H1 (cell line): ENCODE measurements around the gene RGS5. TPM values are rescaled to one million over a fixed set of nuclear protein-coding genes. Genes with fewer than 3 reads are reported as not detected.

Experiments used
- CTCF ChIA-PET: fragments of 300-600 bp; sonication (Branson Sonifier 250); formaldehyde crosslinking; loops from one replicate; lab custom pipeline; 2021; ENCODE audit not compliant: partially characterized antibody; lab: Charles Lee
- POLR2A ChIA-PET: fragments of 300-600 bp; sonication (Branson Sonifier 250); formaldehyde crosslinking; loops from one replicate; lab custom pipeline; 2021; ENCODE audit warnings: inconsistent platforms; ENCODE audit not compliant: partially characterized antibody; lab: Charles Lee
- DNase-seq, 2 experiments: peaks; one replicate each; pipeline versions ENCODE4 v3.0.0 to v3.0.0-alpha.2; 2010 to 2022; ENCODE audit warnings: low spot score in 2 of 2, low read depth in 1 of 2, mixed read lengths in 1 of 2
- FAIRE-seq: peaks from 2 replicates; lab custom pipeline; 2011; peaks lifted over from hg19 to GRCh38; lab: Jason Lieb, UNC
- H2AFZ ChIP-seq: 2 replicates; pipeline ENCODE4 v1.8.1; 2012; ENCODE audit warnings: low read length, inconsistent platforms
- H2AK5ac ChIP-seq: 2 replicates; pipeline ENCODE4 v1.6.1; 2013; ENCODE audit warnings: low read depth, low read length
- H2BK120ac ChIP-seq: replicated peaks from 2 replicates; pipeline ENCODE3; 2013; ENCODE audit warnings: low read depth, low read length, inconsistent platforms
- H2BK12ac ChIP-seq: 2 replicates; pipeline ENCODE4 v1.6.1; 2013; ENCODE audit warnings: low read depth, low read length
- H2BK15ac ChIP-seq: 2 replicates; pipeline ENCODE4 v1.6.1; 2013; ENCODE audit warnings: low read length
- H2BK20ac ChIP-seq: 2 replicates; pipeline ENCODE4 v1.6.1; 2013; ENCODE audit warnings: low read length
- H2BK5ac ChIP-seq: 2 replicates; pipeline ENCODE4 v1.6.1; 2013; ENCODE audit warnings: low read depth, low read length
- H3K14ac ChIP-seq: 2 replicates; pipeline ENCODE4 v1.6.1; 2013; ENCODE audit warnings: inconsistent platforms; ENCODE audit not compliant: insufficient read length
- H3K18ac ChIP-seq: 2 replicates; pipeline ENCODE4 v1.6.1; 2013; ENCODE audit warnings: low read length; ENCODE audit errors: extremely low read depth
- H3K23ac ChIP-seq: 2 replicates; pipeline ENCODE4 v1.6.1; 2013; ENCODE audit warnings: inconsistent platforms; ENCODE audit not compliant: insufficient read length
- H3K23me2 ChIP-seq: 2 replicates; pipeline ENCODE4 v1.6.1; 2013; ENCODE audit warnings: low read depth, low read length
- H3K27ac ChIP-seq: 2 replicates; pipeline ENCODE4 v1.6.1; 2011; ENCODE audit warnings: low read depth, low read length, inconsistent platforms
- H3K27me3 ChIP-seq, 4 experiments: replicated peaks in 1 of 4; 1 replicate in 1 of 4; 2 replicates in 3 of 4; pipeline versions ENCODE4 v1.6.1 to v1.8.1; 2011 to 2013; ENCODE audit warnings: low read length in 3 of 4, mild to moderate bottlenecking in 3 of 4, inconsistent platforms in 2 of 4, mixed read lengths in 2 of 4, moderate library complexity in 1 of 4; ENCODE audit not compliant: control insufficient read depth in 3 of 4, insufficient read depth in 3 of 4; ENCODE audit errors: extremely low read depth in 1 of 4
- H3K36me3 ChIP-seq, 4 experiments: 2 replicates each; pipeline versions ENCODE4 v1.6.1 to v1.8.1; 2011 to 2013; ENCODE audit warnings: mild to moderate bottlenecking in 4 of 4, low read length in 3 of 4, moderate library complexity in 2 of 4, control low read depth in 1 of 4, inconsistent platforms in 1 of 4; ENCODE audit not compliant: insufficient read depth in 4 of 4, control insufficient read depth in 2 of 4
- H3K4ac ChIP-seq: replicated peaks from 2 replicates; pipeline ENCODE3; 2013; ENCODE audit warnings: low read length, low read depth, mixed read lengths, inconsistent platforms; ENCODE audit not compliant: insufficient read length
- H3K4me1 ChIP-seq, 4 experiments: replicated peaks in 1 of 4; 1 replicate in 1 of 4; 2 replicates in 3 of 4; pipeline versions ENCODE4 v1.6.1 to v1.8.1; 2011 to 2013; ENCODE audit warnings: low read length in 3 of 4, inconsistent platforms in 2 of 4, mixed read lengths in 1 of 4; ENCODE audit not compliant: insufficient read depth in 4 of 4, control insufficient read depth in 3 of 4
- H3K4me2 ChIP-seq, 2 experiments: 2 replicates each; pipeline versions ENCODE4 v1.6.1 to v1.8.1; 2011 to 2013; ENCODE audit warnings: low read depth in 2 of 2, low read length in 2 of 2, control low read depth in 1 of 2, inconsistent platforms in 1 of 2, mild to moderate bottlenecking in 1 of 2; ENCODE audit not compliant: insufficient read depth in 1 of 2
- H3K4me3 ChIP-seq, 4 experiments: fragments of 200-600, 300-600 bp in 1 of 4; sonication (generic), shearing (Covaris generic), sonication (Bioruptor Twin) in 1 of 4; 2 replicates each; pipeline versions ENCODE4 v1.5.1 to v1.8.1; 2011 to 2016; ENCODE audit warnings: low read length in 4 of 4, low read depth in 3 of 4, control low read depth in 2 of 4, inconsistent platforms in 2 of 4, mild to moderate bottlenecking in 2 of 4, mixed read lengths in 1 of 4, moderate library complexity in 1 of 4; ENCODE audit not compliant: insufficient read depth in 2 of 4; ENCODE audit errors: extremely low read depth in 1 of 4
- H3K56ac ChIP-seq: replicated peaks from 2 replicates; pipeline ENCODE3; 2013; ENCODE audit warnings: low read depth, mild to moderate bottlenecking, mixed read lengths, low read length, inconsistent platforms; ENCODE audit not compliant: insufficient read length
- H3K79me1 ChIP-seq: 2 replicates; pipeline ENCODE4 v1.6.1; 2013; ENCODE audit warnings: low read depth, low read length, control low read depth
- H3K79me2 ChIP-seq, 2 experiments: 2 replicates each; pipeline versions ENCODE4 v1.6.1 to v1.8.1; 2012 to 2013; ENCODE audit warnings: low read length in 2 of 2, mild to moderate bottlenecking in 2 of 2, inconsistent platforms in 1 of 2; ENCODE audit not compliant: insufficient read depth in 2 of 2, control insufficient read depth in 1 of 2
- H3K9ac ChIP-seq, 4 experiments: replicated peaks in 1 of 4; 1 replicate in 1 of 4; 2 replicates in 3 of 4; pipeline versions ENCODE4 v1.6.1 to v1.8.1; 2011 to 2013; ENCODE audit warnings: low read depth in 3 of 4, low read length in 3 of 4, control low read depth in 2 of 4, mild to moderate bottlenecking in 2 of 4, moderate library complexity in 2 of 4, inconsistent platforms in 1 of 4; ENCODE audit errors: extremely low read depth in 1 of 4
- H3K9me3 ChIP-seq, 2 experiments: 2 replicates each; pipeline versions ENCODE4 v1.6.1 to v1.8.1; 2012 to 2013; ENCODE audit warnings: mild to moderate bottlenecking in 2 of 2, moderate library complexity in 2 of 2, control low read depth in 1 of 2, inconsistent platforms in 1 of 2, low read depth in 1 of 2, low read length in 1 of 2, mixed read lengths in 1 of 2; ENCODE audit not compliant: insufficient read depth in 2 of 2
- H4K20me1 ChIP-seq, 2 experiments: replicated peaks in 1 of 2; 2 replicates each; pipeline versions ENCODE3 to v1.8.1; 2011 to 2013; ENCODE audit warnings: inconsistent platforms in 2 of 2, low read length in 2 of 2, mild to moderate bottlenecking in 1 of 2; ENCODE audit not compliant: insufficient read depth in 2 of 2, control insufficient read depth in 1 of 2
- H4K5ac ChIP-seq: 2 replicates; pipeline ENCODE4 v1.6.1; 2013; ENCODE audit warnings: low read length, low read depth, mixed read lengths, inconsistent platforms; ENCODE audit not compliant: insufficient read length
- H4K8ac ChIP-seq: 2 replicates; pipeline ENCODE4 v1.8.0; 2013; ENCODE audit warnings: mild to moderate bottlenecking, moderate library complexity, low read length, inconsistent platforms; ENCODE audit not compliant: insufficient read depth; ENCODE audit errors: extremely low read depth
- H4K91ac ChIP-seq: replicated peaks from 2 replicates; pipeline ENCODE3; 2013; ENCODE audit warnings: low read length, mixed read lengths, inconsistent platforms; ENCODE audit not compliant: insufficient read length
- BCL11A ChIP-seq, 2 experiments: IDR thresholded peaks; one replicate each; pipeline ENCODE4 v1.6.1; 2011; ENCODE audit warnings: low read depth in 2 of 2, low read length in 2 of 2, mild to moderate bottlenecking in 2 of 2
- EP300 ChIP-seq, 2 experiments: IDR thresholded peaks; 1 replicate in 1 of 2; 2 replicates in 1 of 2; pipeline ENCODE4 v1.6.1; 2011 to 2012; ENCODE audit warnings: low read depth in 2 of 2, low read length in 2 of 2, mild to moderate bottlenecking in 2 of 2, borderline replicate concordance in 1 of 2, inconsistent platforms in 1 of 2, moderate library complexity in 1 of 2
- HDAC2 ChIP-seq, 2 experiments: fragments of 300-600 bp in 1 of 2; sonication (generic) in 1 of 2; IDR thresholded peaks; 2 replicates each; pipeline ENCODE4 v1.6.1; 2011 to 2012; ENCODE audit warnings: low read depth in 2 of 2, low read length in 2 of 2, mild to moderate bottlenecking in 2 of 2, moderate library complexity in 2 of 2, borderline replicate concordance in 1 of 2, inconsistent platforms in 1 of 2
- HDAC6 ChIP-seq: IDR thresholded peaks from one replicate; pipeline ENCODE4 v1.7.1; 2012; ENCODE audit warnings: low read depth, mild to moderate bottlenecking, inconsistent platforms, low read length, moderate library complexity
- RXRA ChIP-seq: IDR thresholded peaks from 2 replicates; pipeline ENCODE4 v1.6.1; 2011; ENCODE audit warnings: low read depth, mild to moderate bottlenecking, low read length, moderate library complexity; ENCODE audit not compliant: insufficient read depth
- SIRT6 ChIP-seq: IDR thresholded peaks from one replicate; pipeline ENCODE4 v1.7.1; 2012; ENCODE audit warnings: low read length, inconsistent platforms
- SUZ12 ChIP-seq: fragments of 200-600 bp; sonication (generic); IDR thresholded peaks from 2 replicates; pipeline ENCODE4 v1.6.1; 2012; ENCODE audit warnings: mild to moderate bottlenecking, inconsistent platforms, low read length, moderate library complexity, mixed read lengths
- TBP ChIP-seq: IDR thresholded peaks from 2 replicates; pipeline ENCODE4 v1.6.1; 2011; ENCODE audit warnings: low read depth, low read length, improper control_type of control experiment
- YY1 ChIP-seq: IDR thresholded peaks from 2 replicates; pipeline ENCODE4 v1.6.1; 2011; ENCODE audit warnings: low read depth, mild to moderate bottlenecking, low read length
- WGBS, 2 experiments: shearing (Covaris generic) in 1 of 2; methylation state at CpG; one replicate each; pipeline versions ENCODE4 v1.1.6 to v1.1.7; 2013 to 2015; ENCODE audit warnings: low lambda C conversion rate in 2 of 2, mixed read lengths in 2 of 2, inconsistent platforms in 1 of 2, low coverage in 1 of 2, missing lambda C conversion rate in 1 of 2; ENCODE audit not compliant: insufficient replicate concordance in 2 of 2, insufficient coverage in 1 of 2, insufficient read length in 1 of 2; ENCODE audit errors: extremely low coverage in 1 of 2, missing lambda C conversion rate in 1 of 2; 5-methylcytosine and 5-hydroxymethylcytosine counted together
- polyA plus RNA-seq, 7 experiments: library from polyadenylated mRNA; depleted of rRNA in 3 of 7; stranded (reverse) in 5 of 7; unstranded in 2 of 7; fragments of >200 nt in 5 of 7; fragments of 200-250 nt in 2 of 7; gene quantifications; 1 replicate in 5 of 7; 2 replicates in 1 of 7; 4 replicates in 1 of 7; pipeline versions ENCODE4 v1.2.1 to v1.2.3, GENCODE V29; 2011 to 2013; ENCODE audit warnings: missing spikeins in 2 of 7, mixed read lengths in 2 of 7
- total RNA-seq: library from RNA; stranded (reverse); fragmentation: NEBNext Ultra II Directional; extraction: Animal tissue kit (Norgen Biotek cat#: 25700); gene quantifications from 2 replicates; pipeline ENCODE4 v1.2.1, GENCODE V29; 2021

RGS5 gene
- total and polyA plus RNA-seq, 2 of the 8 experiments (the other 6 are each of a cell fraction or from before 2014, with no cell fraction given), result 75.5 to 103 TPM

DNA sequence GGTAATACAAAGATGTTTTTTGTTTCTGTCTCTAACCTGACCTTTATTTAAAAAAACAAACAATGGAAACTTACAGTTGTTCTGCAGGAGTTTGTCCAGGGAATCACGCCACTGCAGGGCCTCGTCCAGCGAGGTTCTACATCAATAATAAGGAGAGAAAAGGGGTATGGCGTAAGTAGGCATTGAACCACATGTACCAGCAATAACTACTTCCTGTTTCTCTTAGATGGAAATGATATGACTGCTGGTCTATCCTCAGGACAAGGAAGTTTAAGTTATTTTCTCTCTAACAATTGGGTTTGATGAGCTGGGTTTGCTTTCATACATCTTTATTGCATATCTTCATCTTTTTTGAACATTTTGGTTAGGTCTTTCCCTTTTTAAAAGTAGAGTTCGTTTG, 40.9 kb downstream of the RGS5 start:
- no peak overlapping the region for H2AFZ ChIP-seq
- CTCF ChIA-PET, result interaction anchor here (0.6 to 1.5 kb wide), 5 partner anchors 9 to 579 kb away, joined by 3 to 7 read pairs (median 3); partner anchors contain the start of gene RGS5
- peaks cover 0 to 4% (median 1%) of the 10 kb centered on the region in 4 experiments; a peak in 2 of 7 replicates for H3K4me1 ChIP-seq
- H3K9ac ChIP-seq, result no peak overlapping the region
- no peak overlapping the region for H3K4ac ChIP-seq
- H2AK5ac ChIP-seq, result no peak overlapping the region
- H3K23me2 ChIP-seq, result no peaks in the 10 kb centered on the region
- H4K20me1 ChIP-seq, result no peaks in the 10 kb centered on the region
- no peak overlapping the region for H4K91ac ChIP-seq
- no peak overlapping the region for H3K4me2 ChIP-seq
- DNase-seq, result no peak
- no peak overlapping the region for H3K27ac ChIP-seq
- no peak overlapping the region for H2BK120ac ChIP-seq
- H3K4me3 ChIP-seq, result no peak overlapping the region
- POLR2A ChIA-PET, result no interaction called here
- WGBS, 2 experiments, result 88% methylated on average over 5 of the region's 5 CpGs; no CpG with 5 or more reads in 1 of the 2 experiments
- H4K5ac ChIP-seq, result no peak overlapping the region
- no peak overlapping the region for H4K8ac ChIP-seq
- peaks cover 0 to 14% (median 5%) of the 10 kb centered on the region in 4 experiments; a peak in 3 of 8 replicates for H3K36me3 ChIP-seq
- H2BK15ac ChIP-seq, result no peak overlapping the region
- H3K23ac ChIP-seq, result no peak overlapping the region
- H3K56ac ChIP-seq, result no peak overlapping the region
- no peak overlapping the region for H2BK5ac ChIP-seq
- no peak overlapping the region for H2BK20ac ChIP-seq
- no peak overlapping the region for H2BK12ac ChIP-seq
- no peak overlapping the region for H3K14ac ChIP-seq
- no peak overlapping the region for H3K18ac ChIP-seq
- no peaks in the 10 kb centered on the region for H3K79me2 ChIP-seq
- H3K79me1 ChIP-seq, result no peaks in the 10 kb centered on the region
- no peak for FAIRE-seq
- H3K27me3 ChIP-seq, result no peaks in the 10 kb centered on the region
- peaks cover 0 to 5% of the 10 kb centered on the region in 2 experiments; a peak in 2 of 4 replicates for H3K9me3 ChIP-seq
- TF ChIP-seq HDAC6 (no peak), BCL11A (IDR thresholded peaks at IDR 0.05; ENCODE audit: low read depth in 2 of 2, low read length in 2 of 2) (no peak), EP300 (IDR thresholded peaks at IDR 0.05; ENCODE audit: borderline replicate concordance in 1 of 2, low read depth in 2 of 2, low read length in 2 of 2) (no peak), SIRT6 (no peak), HDAC2 (IDR thresholded peaks at IDR 0.05; ENCODE audit: borderline replicate concordance in 1 of 2, low read depth in 2 of 2, low read length in 2 of 2) (no peak), YY1 (no peak), TBP (no peak), SUZ12 (no peak), RXRA (no peak)
